ENCODE measurements around the gene ZNF112.

- no peak for TF ChIP-seq CTCF (IDR thresholded peaks at IDR 0.05)
- no peak for TF ChIP-seq POLR2A (IDR thresholded peaks at IDR 0.05)
Observed at GRCh38 chr19:44344255-44344654, 12.2 kb downstream of the ZNF112 start.
